Measurements from ENCODE around the gene DHTKD1. TPM values are rescaled to one million over a fixed set of nuclear protein-coding genes. Genes with fewer than 3 reads are reported as not detected.

Gene DHTKD1
- total RNA-seq, 3 donors from 2014 or later = 22.3 to 35.7 (median 31.9) TPM

GRCh38 chr10:12027539-12027938, 41.2 kb upstream of the DHTKD1 start:
- no peak for TF ChIP-seq POLR2A (IDR thresholded peaks at IDR 0.05)
- no peak for TF ChIP-seq POLR2AphosphoS5 (IDR thresholded peaks at IDR 0.05)
- TF ChIP-seq CTCF (IDR thresholded peaks at IDR 0.05) = no peak
- H3K4me1 ChIP-seq = no peaks in the 10 kb centered on the region
- H3K27ac ChIP-seq = no peak overlapping the region
- no peaks in the 10 kb centered on the region for H3K27me3 ChIP-seq
- no peak for DNase-seq (ENCODE audit: low spot score in 2 of 2)
- intact Hi-C loops (cut with DNase I; ENCODE audit: low total_unique reads) = no loop called here
- no peaks in the 10 kb centered on the region for H3K9me3 ChIP-seq
- peaks cover 10% of the 10 kb centered on the region for H3K36me3 ChIP-seq
- no peak overlapping the region for H3K4me3 ChIP-seq

GRCh38 chr10:12031404-12031803, 37.4 kb upstream of the DHTKD1 start:
- intact Hi-C loops (cut with DNase I; ENCODE audit: low total_unique reads) = no loop called here
- Histone ChIP-seq H3K9me3 (no peaks in the 10 kb centered on the region), H3K36me3 (peaks cover 10% of the 10 kb centered on the region), H3K27ac (no peak overlapping the region), H3K27me3 (no peaks in the 10 kb centered on the region), H3K4me1 (no peaks in the 10 kb centered on the region), H3K4me3 (no peak overlapping the region)
- no peak for DNase-seq (ENCODE audit: low spot score in 2 of 2)
- no peak for TF ChIP-seq POLR2AphosphoS5 (IDR thresholded peaks at IDR 0.05)
- no peak for TF ChIP-seq CTCF (IDR thresholded peaks at IDR 0.05)
- TF ChIP-seq POLR2A (IDR thresholded peaks at IDR 0.05) = no peak

GRCh38 chr10:12036073-12036655, 32.6 kb upstream of the DHTKD1 start:
- TF ChIP-seq POLR2AphosphoS5 (IDR thresholded peaks at IDR 0.05) (no peak), CTCF (IDR thresholded peaks at IDR 0.05) (no peak), POLR2A (IDR thresholded peaks at IDR 0.05) (no peak)
- Histone ChIP-seq H3K27ac (no peak overlapping the region), H3K4me1 (no peaks in the 10 kb centered on the region), H3K4me3 (no peak overlapping the region), H3K27me3 (no peaks in the 10 kb centered on the region), H3K9me3 (no peaks in the 10 kb centered on the region), H3K36me3 (no peaks in the 10 kb centered on the region)
- intact Hi-C loops (cut with DNase I; ENCODE audit: low total_unique reads) = no loop called here
- DNase-seq (ENCODE audit: low spot score in 2 of 2) = no peak

- TF ChIP-seq POLR2A (IDR thresholded peaks at IDR 0.05) = no peak
- TF ChIP-seq POLR2AphosphoS5 (IDR thresholded peaks at IDR 0.05) = no peak
- no peak for TF ChIP-seq CTCF (IDR thresholded peaks at IDR 0.05)
- no peak for DNase-seq (ENCODE audit: low spot score in 2 of 2)
- Histone ChIP-seq H3K4me3 (peak overlapping the region; percentile 76 to 98 (median 96)), H3K27me3 (no peaks in the 10 kb centered on the region), H3K36me3 (no peaks in the 10 kb centered on the region), H3K4me1 (no peaks in the 10 kb centered on the region), H3K27ac (peak overlapping the region; percentile 98), H3K9me3 (no peaks in the 10 kb centered on the region)
- intact Hi-C loops (cut with DNase I; ENCODE audit: low total_unique reads) = loop anchor here (2.0 kb wide), 1 partner anchor 21 kb away; no protein-coding TSS in a partner anchor
These were observed 26.9 kb upstream of the DHTKD1 start for GRCh38 chr10:12041766-12042408.

GRCh38 chr10:12042409-12042796, 26.4 kb upstream of the DHTKD1 start:
- Histone ChIP-seq H3K9me3 (no peaks in the 10 kb centered on the region), H3K27me3 (no peaks in the 10 kb centered on the region), H3K4me1 (no peaks in the 10 kb centered on the region), H3K27ac (peak overlapping the region; percentile 98), H3K4me3 (peak overlapping the region; percentile 76 to 98 (median 96)), H3K36me3 (no peaks in the 10 kb centered on the region)
- TF ChIP-seq POLR2A (IDR thresholded peaks at IDR 0.05) = no peak
- TF ChIP-seq CTCF (IDR thresholded peaks at IDR 0.05) = no peak
- no peak for TF ChIP-seq POLR2AphosphoS5 (IDR thresholded peaks at IDR 0.05)
- DNase-seq (ENCODE audit: low spot score in 2 of 2) = peak in 1 of 2 donors; percentile 56
- intact Hi-C loops (cut with DNase I; ENCODE audit: low total_unique reads) = no loop called here

Measured in breast epithelium (tissue), 4 donors.